Measurements from ENCODE around the gene LARP6.

DNA sequence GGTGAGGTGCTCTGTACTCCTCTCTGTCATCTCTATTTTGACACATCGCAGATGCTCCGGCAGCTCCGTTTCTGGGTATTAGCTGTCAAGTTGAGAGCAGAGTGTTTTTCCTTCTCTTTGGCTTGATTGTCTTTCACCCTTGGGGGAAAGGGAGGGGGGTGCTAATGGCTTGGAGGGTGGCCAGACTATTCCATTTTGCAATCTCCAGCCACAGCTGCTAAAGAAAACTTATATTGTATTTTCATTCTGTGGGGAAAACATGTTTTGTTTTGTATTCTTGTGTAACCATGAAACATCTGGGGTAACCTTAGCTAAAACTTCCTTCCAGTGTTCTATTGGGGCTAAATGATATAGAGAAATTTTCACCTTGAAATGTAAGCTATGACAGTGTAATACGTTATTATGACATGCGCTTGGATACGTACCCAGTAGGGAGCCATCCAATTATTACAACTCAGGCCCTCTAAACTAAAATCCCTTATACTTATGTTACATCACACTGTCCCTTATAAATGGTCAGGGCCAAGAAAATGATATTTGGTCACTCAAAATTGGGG is 14.0 kb upstream of the LARP6 start:
- no peak for TF ChIP-seq EP300 (IDR thresholded peaks at IDR 0.05)
- TF ChIP-seq, protein P1, sequence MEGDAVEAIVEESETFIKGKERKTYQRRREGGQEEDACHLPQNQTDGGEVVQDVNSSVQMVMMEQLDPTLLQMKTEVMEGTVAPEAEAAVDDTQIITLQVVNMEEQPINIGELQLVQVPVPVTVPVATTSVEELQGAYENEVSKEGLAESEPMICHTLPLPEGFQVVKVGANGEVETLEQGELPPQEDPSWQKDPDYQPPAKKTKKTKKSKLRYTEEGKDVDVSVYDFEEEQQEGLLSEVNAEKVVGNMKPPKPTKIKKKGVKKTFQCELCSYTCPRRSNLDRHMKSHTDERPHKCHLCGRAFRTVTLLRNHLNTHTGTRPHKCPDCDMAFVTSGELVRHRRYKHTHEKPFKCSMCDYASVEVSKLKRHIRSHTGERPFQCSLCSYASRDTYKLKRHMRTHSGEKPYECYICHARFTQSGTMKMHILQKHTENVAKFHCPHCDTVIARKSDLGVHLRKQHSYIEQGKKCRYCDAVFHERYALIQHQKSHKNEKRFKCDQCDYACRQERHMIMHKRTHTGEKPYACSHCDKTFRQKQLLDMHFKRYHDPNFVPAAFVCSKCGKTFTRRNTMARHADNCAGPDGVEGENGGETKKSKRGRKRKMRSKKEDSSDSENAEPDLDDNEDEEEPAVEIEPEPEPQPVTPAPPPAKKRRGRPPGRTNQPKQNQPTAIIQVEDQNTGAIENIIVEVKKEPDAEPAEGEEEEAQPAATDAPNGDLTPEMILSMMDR (IDR thresholded peaks at IDR 0.05): no peak
- no peak for TF ChIP-seq POLR2A (IDR thresholded peaks at IDR 0.05; ENCODE audit: low read depth)
- TF ChIP-seq POLR2AphosphoS5 (IDR thresholded peaks at IDR 0.05): peak in 1 of 2 donors; percentile 60

Measured in esophagus muscularis mucosa (tissue), 4 donors.